Measurements from ENCODE around the gene NOB1.
"Not testable (repeated sequence)": the region's sequence is repeated elsewhere in the genome, so short reads cannot be mapped to it uniquely, and the experiment has no call there.

NOB1 gene

GRCh38 chr16:69757375-69757774, 2.6 kb upstream of the NOB1 start:
- not testable (repeated sequence) for DNase-seq

GRCh38 chr16:69756705-69757104, 2.0 kb upstream of the NOB1 start:
- DNase-seq: no peak

GRCh38 chr16:69754143-69754468, 620 bp downstream of the NOB1 start:
- DNase-seq: no peak

- no peak for DNase-seq
Measured at GRCh38 chr16:69748694-69749345, 5.9 kb downstream of the NOB1 start.

- DNase-seq: no peak
Measured at GRCh38 chr16:69747115-69747514, 7.6 kb downstream of the NOB1 start.

- DNase-seq: no peak
Measured at GRCh38 chr16:69745959-69746358, 8.8 kb downstream of the NOB1 start.

- no peak for DNase-seq
Measured at GRCh38 chr16:69745232-69745612, 9.5 kb downstream of the NOB1 start.

GRCh38 chr16:69744363-69745231, 10.1 kb downstream of the NOB1 start:
- DNase-seq: no peak

GRCh38 chr16:69741951-69742904, 12.5 kb downstream of the NOB1 start:
- DNase-seq: no peak

GRCh38 chr16:69741519-69741918, 13.2 kb downstream of the NOB1 start:
- no peak for DNase-seq

- DNase-seq: no peak
Measured at GRCh38 chr16:69732101-69732500, 22.6 kb downstream of the NOB1 start.

GRCh38 chr16:69731280-69731679, 23.4 kb downstream of the NOB1 start:
- DNase-seq: not testable (repeated sequence)

- DNase-seq: not testable (repeated sequence)
Measured at GRCh38 chr16:69729030-69729429, 25.7 kb downstream of the NOB1 start.

- DNase-seq: no peak
Measured at GRCh38 chr16:69727916-69728270, 26.8 kb downstream of the NOB1 start.

GRCh38 chr16:69726313-69727060, 28.2 kb downstream of the NOB1 start, which contains the start of gene NQO1:
TSS of gene NQO1 (minus strand) at chr16:69726560. CDS start at chr16:69726439, 121 bp downstream.
- DNase-seq: peak; percentile 87

- no peak for DNase-seq
Measured at GRCh38 chr16:69725480-69726312, 29.0 kb downstream of the NOB1 start.

- DNase-seq: no peak
Measured at GRCh38 chr16:69724981-69725479, 29.7 kb downstream of the NOB1 start.

- DNase-seq: no peak
Measured at GRCh38 chr16:69724414-69724873, 30.3 kb downstream of the NOB1 start.

- DNase-seq: no peak
Measured at GRCh38 chr16:69721441-69721957, 33.2 kb downstream of the NOB1 start.

GRCh38 chr16:69720822-69721430, 33.8 kb downstream of the NOB1 start:
- no peak for DNase-seq

All from stimulated activated CD4-positive, alpha-beta T cell treated with anti-CD3 and anti-CD28 coated beads, Interleukin-12 subunit alpha, Interleukin-12 subunit beta, amount 100 ng/mL, for 4 hours (primary cell).